GM12864 (cell line): ENCODE measurements around the gene NUP210.

Experiments
- DNase-seq: peaks from one replicate; pipeline ENCODE4 v3.0.0-alpha.2; 2011; ENCODE audit warnings: low read depth
- H3K4me3 ChIP-seq: 2 replicates; pipeline ENCODE4 v1.5.1; 2011; ENCODE audit warnings: mild to moderate bottlenecking, low read depth, low read length, control low read depth
- TF ChIP-seq, protein P1 (sequence below): IDR thresholded peaks from 2 replicates; pipeline ENCODE4 v1.5.1; 2011; ENCODE audit warnings: low read depth, mild to moderate bottlenecking, moderate library complexity, low read length, control low read depth, inconsistent platforms; ENCODE audit errors: missing control alignments

The NUP210 gene

GRCh38 chr3:13461169-13462124 is 41.3 kb upstream of the NUP210 start:
- TF ChIP-seq, protein P1, sequence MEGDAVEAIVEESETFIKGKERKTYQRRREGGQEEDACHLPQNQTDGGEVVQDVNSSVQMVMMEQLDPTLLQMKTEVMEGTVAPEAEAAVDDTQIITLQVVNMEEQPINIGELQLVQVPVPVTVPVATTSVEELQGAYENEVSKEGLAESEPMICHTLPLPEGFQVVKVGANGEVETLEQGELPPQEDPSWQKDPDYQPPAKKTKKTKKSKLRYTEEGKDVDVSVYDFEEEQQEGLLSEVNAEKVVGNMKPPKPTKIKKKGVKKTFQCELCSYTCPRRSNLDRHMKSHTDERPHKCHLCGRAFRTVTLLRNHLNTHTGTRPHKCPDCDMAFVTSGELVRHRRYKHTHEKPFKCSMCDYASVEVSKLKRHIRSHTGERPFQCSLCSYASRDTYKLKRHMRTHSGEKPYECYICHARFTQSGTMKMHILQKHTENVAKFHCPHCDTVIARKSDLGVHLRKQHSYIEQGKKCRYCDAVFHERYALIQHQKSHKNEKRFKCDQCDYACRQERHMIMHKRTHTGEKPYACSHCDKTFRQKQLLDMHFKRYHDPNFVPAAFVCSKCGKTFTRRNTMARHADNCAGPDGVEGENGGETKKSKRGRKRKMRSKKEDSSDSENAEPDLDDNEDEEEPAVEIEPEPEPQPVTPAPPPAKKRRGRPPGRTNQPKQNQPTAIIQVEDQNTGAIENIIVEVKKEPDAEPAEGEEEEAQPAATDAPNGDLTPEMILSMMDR: peak; percentile 93
- DNase-seq: peak; percentile 42
- H3K4me3 ChIP-seq: no peak overlapping the region

GRCh38 chr3:13460341-13460736 is 40.2 kb upstream of the NUP210 start:
- DNase-seq: no peak
- TF ChIP-seq, protein P1: no peak
- H3K4me3 ChIP-seq: no peak overlapping the region

- no peak overlapping the region for H3K4me3 ChIP-seq
- no peak for DNase-seq
- TF ChIP-seq, protein P1: no peak
Measured at GRCh38 chr3:13459605-13460340, 39.7 kb upstream of the NUP210 start.

DNA sequence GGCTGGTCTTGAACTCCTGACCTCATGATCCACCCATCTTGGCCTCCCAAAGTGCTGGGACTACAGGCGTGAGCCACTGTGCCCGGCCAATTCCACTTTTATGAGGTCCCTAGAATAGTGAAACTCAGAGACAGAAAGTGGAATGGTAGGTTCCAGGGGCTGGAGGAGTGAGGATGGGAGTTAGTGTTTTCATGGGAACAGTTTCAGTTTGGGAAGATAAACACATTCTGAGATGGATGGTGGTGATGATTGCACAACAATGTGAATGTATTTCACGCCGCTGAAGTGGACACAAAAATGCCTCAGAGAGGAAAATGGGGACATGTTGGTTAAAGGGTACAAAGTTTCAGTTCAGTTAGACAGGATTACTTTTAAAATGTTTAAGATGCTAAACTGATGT is 37.5 kb upstream of the NUP210 start:
- H3K4me3 ChIP-seq: no peak overlapping the region
- TF ChIP-seq, protein P1: no peak
- DNase-seq: no peak

GRCh38 chr3:13455644-13456043 is 35.5 kb upstream of the NUP210 start:
- H3K4me3 ChIP-seq: no peak overlapping the region
- no peak for DNase-seq
- TF ChIP-seq, protein P1: no peak

DNA sequence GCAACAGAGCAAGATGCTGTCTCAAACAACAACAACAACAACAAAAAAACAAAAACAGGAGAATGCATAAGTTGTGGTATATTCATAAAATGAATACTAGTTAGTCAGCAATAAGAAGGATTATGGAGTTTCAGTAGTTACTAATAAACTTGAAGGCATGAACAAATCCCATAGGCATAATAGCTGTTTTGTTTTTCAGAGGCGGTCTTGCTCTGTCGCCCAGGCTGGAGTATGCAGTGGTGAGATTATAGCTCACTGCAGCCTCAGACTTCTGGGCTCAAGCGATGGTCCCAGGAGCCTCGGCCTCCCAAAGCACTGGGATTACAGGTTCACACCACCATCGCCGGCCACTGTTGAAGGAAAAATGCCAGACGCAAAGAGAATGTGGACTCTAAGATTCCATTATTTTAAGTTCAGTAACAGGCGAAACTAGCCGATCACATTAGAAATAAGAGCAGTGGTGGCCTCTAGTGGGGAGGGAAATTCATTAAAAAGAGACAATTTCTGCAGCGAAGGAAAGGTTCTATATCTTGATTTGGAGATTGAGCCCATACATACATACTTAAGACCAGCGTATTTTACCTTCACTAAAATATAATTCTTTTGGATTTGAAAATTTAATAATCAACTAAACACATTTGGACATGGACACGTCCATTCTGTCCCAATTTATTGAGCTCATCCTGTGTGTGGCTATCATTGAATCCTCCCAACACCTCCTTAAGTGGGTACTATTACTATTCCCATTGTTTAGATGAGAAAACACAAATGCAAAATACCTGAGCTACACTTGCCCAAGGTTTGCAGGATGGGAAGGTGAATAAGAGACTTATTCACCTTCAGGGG is 32.6 kb upstream of the NUP210 start:
- DNase-seq: no peak
- TF ChIP-seq, protein P1: peak; percentile 66
- H3K4me3 ChIP-seq: peak overlapping the region; percentile 44
